PFSK-1 (cell line): ENCODE results near the gene STXBP5L. TPM values are rescaled to one million over a fixed set of nuclear protein-coding genes. Genes with fewer than 3 reads are reported as not detected.
A peak's percentile ranks its signal among the peaks of the same experiment; 100 is the strongest.

Source experiments
- FOXP2 ChIP-seq: optimal IDR thresholded peaks from 2 replicates; pipeline ENCODE3; 2011; ENCODE audit warnings: borderline replicate concordance, control low read depth, inconsistent platforms; ENCODE audit not compliant: insufficient read depth; ENCODE audit errors: extremely low read length, extremely low read depth
- POLR2AphosphoS5 ChIP-seq: IDR thresholded peaks from 2 replicates; pipeline ENCODE4 v1.6.1; 2012; ENCODE audit warnings: low read depth, mild to moderate bottlenecking, control low read depth, low read length, moderate library complexity
- REST ChIP-seq, 2 experiments: IDR thresholded peaks; 2 replicates each; pipeline versions ENCODE4 v1.6.1 to v1.8.0; 2011 to 2012; ENCODE audit warnings: low read depth in 2 of 2, low read length in 2 of 2, control low read depth in 1 of 2, inconsistent platforms in 1 of 2, mild to moderate bottlenecking in 1 of 2, moderate library complexity in 1 of 2; ENCODE audit not compliant: insufficient read depth in 1 of 2
- SIN3A ChIP-seq: IDR thresholded peaks from 2 replicates; pipeline ENCODE4 v1.6.1; 2012; ENCODE audit warnings: mild to moderate bottlenecking, low read length, moderate library complexity, borderline replicate concordance; ENCODE audit not compliant: insufficient read depth
- TAF1 ChIP-seq: IDR thresholded peaks from 2 replicates; pipeline ENCODE4 v1.6.1; 2012; ENCODE audit warnings: low read length, control low read depth, borderline replicate concordance; ENCODE audit not compliant: insufficient read depth
- polyA plus RNA-seq: library from polyadenylated mRNA; unstranded; fragments of >200 nt; gene quantifications from one replicate; pipeline ENCODE4 v1.2.1, GENCODE V29; 2012; ENCODE audit warnings: low read depth, missing spikeins; ENCODE audit not compliant: insufficient read length

The STXBP5L gene
- not detected for polyA plus RNA-seq

GRCh38 chr3:120908030-120908794 lies at the start of gene STXBP5L:
Gene STXBP5L, plus strand, starts transcription at chr3:120908205. Its CDS starts 1,374 bp downstream, at chr3:120909579.
- TF ChIP-seq REST (IDR thresholded peaks at IDR 0.05; ENCODE audit: insufficient read depth in 1 of 2, low read depth in 2 of 2, low read length in 2 of 2) = peak; percentile 90 to 95
- TF ChIP-seq TAF1 = no peak
- TF ChIP-seq FOXP2 = no peak
- TF ChIP-seq SIN3A = no peak

DNA sequence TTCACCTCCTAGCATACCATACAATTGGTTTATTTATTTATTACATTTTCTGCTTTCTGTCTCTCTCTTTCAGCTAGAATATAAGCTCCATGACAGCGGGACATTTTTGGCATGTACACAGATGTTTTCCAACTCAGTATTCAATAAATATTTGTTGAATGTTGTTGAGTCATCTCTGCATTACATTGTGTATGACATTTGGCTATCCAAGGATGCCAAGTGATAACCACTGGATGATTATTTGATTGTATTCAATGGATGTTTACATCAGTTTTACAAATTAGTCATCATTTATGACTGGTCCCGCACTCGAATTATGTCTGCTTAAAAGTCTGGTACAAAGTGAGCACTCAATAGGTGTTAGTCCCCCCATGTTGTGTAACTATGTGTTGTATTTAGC lies 49.5 kb upstream of the STXBP5L start:
- TF ChIP-seq FOXP2 (no peak), SIN3A (no peak), REST (IDR thresholded peaks at IDR 0.05; ENCODE audit: insufficient read depth in 1 of 2, low read depth in 2 of 2, low read length in 2 of 2) (no peak), TAF1 (no peak), POLR2AphosphoS5 (no peak)

DNA sequence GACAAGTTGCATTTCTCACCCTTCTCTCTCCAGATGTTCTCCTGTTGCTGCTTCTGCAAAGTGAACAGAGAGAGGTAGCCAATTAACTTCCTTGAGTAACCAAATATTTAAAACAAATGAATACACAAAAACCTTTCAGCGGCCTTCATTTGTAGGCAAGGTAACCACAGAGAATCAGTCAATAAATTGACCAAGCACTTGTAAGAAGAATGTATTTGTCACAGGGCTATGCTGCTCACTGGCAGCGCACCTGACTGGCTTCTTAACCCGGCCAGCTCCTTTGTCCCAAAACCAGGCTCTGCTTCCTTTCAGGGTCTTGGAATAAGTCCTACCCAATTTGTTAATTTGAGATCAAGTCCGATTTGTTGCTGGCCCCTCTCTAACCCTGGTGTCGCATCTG lies 43.5 kb upstream of the STXBP5L start:
- TF ChIP-seq TAF1 = no peak
- no peak for TF ChIP-seq FOXP2
- TF ChIP-seq REST (IDR thresholded peaks at IDR 0.05; ENCODE audit: insufficient read depth in 1 of 2, low read depth in 2 of 2, low read length in 2 of 2) = no peak
- no peak for TF ChIP-seq SIN3A
- no peak for TF ChIP-seq POLR2AphosphoS5

DNA sequence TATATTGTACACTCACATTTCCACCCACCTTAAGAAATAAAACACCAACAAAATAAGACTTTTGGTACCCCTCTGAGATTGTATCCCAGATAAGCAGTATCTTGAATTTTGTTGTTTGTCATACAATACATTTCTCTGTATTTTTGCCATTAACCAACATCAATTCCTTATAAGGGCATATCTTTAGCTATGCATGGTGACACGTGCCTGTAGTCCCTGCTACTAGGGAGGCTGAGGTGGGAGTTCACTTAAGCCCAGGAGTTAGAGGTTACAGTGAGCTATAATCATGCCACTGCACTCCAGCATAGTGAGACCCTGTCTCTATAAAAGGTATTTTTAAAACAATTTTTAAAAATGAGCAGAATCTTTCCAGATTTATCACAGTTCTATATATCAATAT lies 32.5 kb upstream of the STXBP5L start:
- TF ChIP-seq REST (IDR thresholded peaks at IDR 0.05; ENCODE audit: insufficient read depth in 1 of 2, low read depth in 2 of 2, low read length in 2 of 2) (no peak), POLR2AphosphoS5 (no peak), TAF1 (no peak), SIN3A (no peak), FOXP2 (no peak)
